OCI-LY3 (cell line): ENCODE results near the gene EGLN1.

Source experiments
- H2AFZ ChIP-seq: fragments of 200-600, 300-600 bp; shearing (Covaris generic); 2 replicates; pipeline ENCODE4 v1.6.0; 2014; ENCODE audit warnings: antibody characterized with exemption, low read depth, low read length
- H3K27ac ChIP-seq: fragments of 200-600, 300-600 bp; sonication (generic); 2 replicates; pipeline ENCODE4 v1.5.1; 2014; ENCODE audit warnings: mild to moderate bottlenecking, low read length, moderate library complexity, mixed read lengths
- H3K27me3 ChIP-seq: fragments of 200-600, 300-600 bp; sonication (generic); 2 replicates; pipeline ENCODE4 v1.6.1; 2014; ENCODE audit warnings: low read depth, low read length, mixed read lengths
- H3K36me3 ChIP-seq: fragments of 200-600, 300-600 bp; sonication (generic); replicated peaks from 2 replicates; pipeline ENCODE3; 2014; ENCODE audit warnings: low read depth, low read length, mixed read lengths
- H3K4me1 ChIP-seq: fragments of 300-600, 200-600 bp; sonication (generic); 2 replicates; pipeline ENCODE4 v1.6.1; 2014; ENCODE audit warnings: low read length, mixed read lengths
- H3K4me2 ChIP-seq: fragments of 200-600, 300-600 bp; sonication (generic); 2 replicates; pipeline ENCODE4 v1.6.1; 2014; ENCODE audit warnings: low read length, mixed read lengths
- H3K4me3 ChIP-seq: fragments of 300-600, 200-600 bp; sonication (generic); 2 replicates; pipeline ENCODE4 v1.5.1; 2014; ENCODE audit warnings: antibody characterized with exemption, mild to moderate bottlenecking, low read length, moderate library complexity
- H3K79me2 ChIP-seq: fragments of 300-600, 200-600 bp; shearing (Covaris generic); 2 replicates; pipeline ENCODE4 v1.6.1; 2014; ENCODE audit warnings: mild to moderate bottlenecking, low read length, mixed read lengths
- H3K9ac ChIP-seq: fragments of 300-600, 200-600 bp; shearing (Covaris generic); 2 replicates; pipeline ENCODE4 v1.6.0; 2014; ENCODE audit warnings: mild to moderate bottlenecking, low read length, moderate library complexity
- H3K9me3 ChIP-seq: fragments of 200-600, 300-600 bp; shearing (Covaris generic); 2 replicates; pipeline ENCODE4 v1.6.1; 2014; ENCODE audit warnings: low read length, mixed read lengths; ENCODE audit not compliant: insufficient read depth
- H4K20me1 ChIP-seq: fragments of 200-600, 300-600 bp; sonication (generic); 2 replicates; pipeline ENCODE4 v1.6.1; 2016; ENCODE audit warnings: low read length, mixed read lengths; ENCODE audit not compliant: insufficient read depth
- EZH2phosphoT487 ChIP-seq: fragments of 200-600 bp; shearing (Covaris generic); IDR thresholded peaks from 2 replicates; pipeline ENCODE4 v1.6.1; 2018; ENCODE audit warnings: antibody characterized with exemption, mixed run types, low read depth
- TF ChIP-seq, protein P1 (sequence below): fragments of 200-600, 300-600 bp; sonication (generic); IDR thresholded peaks from 2 replicates; pipeline ENCODE4 v1.5.1; 2014; ENCODE audit warnings: antibody characterized with exemption, low read length, low read depth

Gene EGLN1

DNA sequence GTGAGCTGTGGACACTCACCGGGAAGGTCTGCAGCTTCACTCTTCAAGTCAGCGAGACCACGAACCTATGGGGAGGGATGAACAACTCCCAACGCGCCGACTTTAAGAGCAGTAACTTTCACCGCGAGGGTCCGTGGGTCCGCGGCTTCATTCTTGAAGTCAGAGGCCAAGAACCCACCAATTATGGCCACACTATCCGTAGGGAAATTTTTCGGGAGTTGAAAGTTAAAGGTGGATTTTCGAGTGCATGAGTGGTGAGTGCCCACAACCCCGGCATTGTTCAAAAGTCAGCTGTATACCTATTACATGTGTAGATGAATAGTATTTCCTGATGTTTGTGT lies 104.1 kb downstream of the EGLN1 start:
- no peaks in the 10 kb centered on the region for H3K79me2 ChIP-seq

DNA sequence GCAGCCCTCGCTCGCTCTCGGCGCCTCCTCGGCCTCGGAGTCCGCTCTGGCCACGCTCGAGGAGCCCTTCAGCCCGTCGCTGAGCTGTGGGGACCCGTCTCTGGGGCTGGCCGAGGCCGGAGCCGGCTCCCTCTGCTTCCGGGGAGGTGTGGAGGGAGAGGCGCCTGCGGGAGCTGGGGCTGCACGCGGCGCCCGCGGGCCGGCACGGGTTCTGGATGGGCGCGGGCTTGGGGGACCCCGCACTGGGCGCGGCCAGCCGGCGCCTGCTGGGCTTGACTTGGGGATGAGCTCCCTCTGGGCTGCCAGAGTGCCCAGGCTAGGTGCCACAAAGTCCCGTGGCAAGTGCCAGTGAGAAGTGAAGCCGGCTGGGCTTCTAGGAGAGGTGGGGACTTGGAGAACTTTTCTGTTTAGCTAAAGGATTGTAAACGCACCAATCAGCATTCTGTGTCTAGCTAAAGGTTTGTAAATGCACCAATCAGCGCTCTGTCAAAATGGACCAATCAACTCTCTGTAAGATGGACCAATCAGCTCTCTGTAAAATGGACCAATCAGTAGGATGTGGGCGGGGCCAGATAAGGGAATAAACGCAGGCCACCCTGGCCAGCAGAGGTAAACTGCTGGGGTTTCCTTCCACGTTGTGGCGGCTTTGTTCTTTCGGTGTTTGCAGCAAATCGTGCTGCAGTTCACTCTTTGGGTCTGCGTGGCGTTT lies 104.6 kb downstream of the EGLN1 start:
- no peaks in the 10 kb centered on the region for H3K79me2 ChIP-seq
- H3K4me3 ChIP-seq: no peak overlapping the region
- H3K4me1 ChIP-seq: no peaks in the 10 kb centered on the region
- no peaks in the 10 kb centered on the region for H3K27me3 ChIP-seq
- no peak overlapping the region for H2AFZ ChIP-seq
- H4K20me1 ChIP-seq: no peaks in the 10 kb centered on the region
- H3K9me3 ChIP-seq: no peaks in the 10 kb centered on the region
- H3K9ac ChIP-seq: no peak overlapping the region
- H3K36me3 ChIP-seq: no peaks in the 10 kb centered on the region
- TF ChIP-seq, protein P1, sequence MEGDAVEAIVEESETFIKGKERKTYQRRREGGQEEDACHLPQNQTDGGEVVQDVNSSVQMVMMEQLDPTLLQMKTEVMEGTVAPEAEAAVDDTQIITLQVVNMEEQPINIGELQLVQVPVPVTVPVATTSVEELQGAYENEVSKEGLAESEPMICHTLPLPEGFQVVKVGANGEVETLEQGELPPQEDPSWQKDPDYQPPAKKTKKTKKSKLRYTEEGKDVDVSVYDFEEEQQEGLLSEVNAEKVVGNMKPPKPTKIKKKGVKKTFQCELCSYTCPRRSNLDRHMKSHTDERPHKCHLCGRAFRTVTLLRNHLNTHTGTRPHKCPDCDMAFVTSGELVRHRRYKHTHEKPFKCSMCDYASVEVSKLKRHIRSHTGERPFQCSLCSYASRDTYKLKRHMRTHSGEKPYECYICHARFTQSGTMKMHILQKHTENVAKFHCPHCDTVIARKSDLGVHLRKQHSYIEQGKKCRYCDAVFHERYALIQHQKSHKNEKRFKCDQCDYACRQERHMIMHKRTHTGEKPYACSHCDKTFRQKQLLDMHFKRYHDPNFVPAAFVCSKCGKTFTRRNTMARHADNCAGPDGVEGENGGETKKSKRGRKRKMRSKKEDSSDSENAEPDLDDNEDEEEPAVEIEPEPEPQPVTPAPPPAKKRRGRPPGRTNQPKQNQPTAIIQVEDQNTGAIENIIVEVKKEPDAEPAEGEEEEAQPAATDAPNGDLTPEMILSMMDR: no peak
- TF ChIP-seq EZH2phosphoT487: no peak
- no peak overlapping the region for H3K27ac ChIP-seq
- no peak overlapping the region for H3K4me2 ChIP-seq

More for the DNA sequence above, 104.1 kb downstream of the EGLN1 start:
- no peak overlapping the region for H3K9ac ChIP-seq
- no peaks in the 10 kb centered on the region for H3K4me1 ChIP-seq
- no peaks in the 10 kb centered on the region for H4K20me1 ChIP-seq
- no peaks in the 10 kb centered on the region for H3K36me3 ChIP-seq
- no peaks in the 10 kb centered on the region for H3K9me3 ChIP-seq
- H3K27me3 ChIP-seq: no peaks in the 10 kb centered on the region
- H2AFZ ChIP-seq: no peak overlapping the region
- H3K4me2 ChIP-seq: no peak overlapping the region
- no peak for TF ChIP-seq EZH2phosphoT487
- TF ChIP-seq, protein P1: no peak
- no peak overlapping the region for H3K4me3 ChIP-seq
- H3K27ac ChIP-seq: no peak overlapping the region

DNA sequence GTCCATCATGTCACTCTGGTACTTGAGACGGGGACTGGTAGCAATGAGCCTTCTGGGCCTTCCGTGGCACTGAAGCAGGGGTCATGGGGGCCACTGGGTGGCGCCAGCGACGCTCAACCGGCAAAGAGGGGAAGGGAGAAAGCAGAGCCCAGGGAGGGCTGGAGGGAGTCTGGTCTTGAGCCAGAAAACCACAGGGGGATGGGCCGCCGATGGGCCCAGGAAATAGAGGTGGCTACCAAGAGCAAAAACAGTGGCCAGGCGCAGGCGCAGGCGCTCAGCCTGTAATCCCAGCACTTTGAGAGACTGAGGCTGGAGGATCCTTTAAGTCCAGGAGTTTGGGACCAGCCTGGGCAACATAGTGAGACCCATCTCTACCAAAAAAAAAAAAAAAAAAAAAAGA lies 106.2 kb downstream of the EGLN1 start:
- Histone ChIP-seq H3K4me2 (no peak overlapping the region), H2AFZ (0 out of 2 replicates have a peak overlapping the region, but pooled peaks have one; percentile 17), H3K36me3 (no peaks in the 10 kb centered on the region), H3K27me3 (no peaks in the 10 kb centered on the region), H3K27ac (no peak overlapping the region), H3K9me3 (no peaks in the 10 kb centered on the region), H3K4me1 (no peaks in the 10 kb centered on the region), H3K4me3 (no peak overlapping the region), H3K79me2 (no peaks in the 10 kb centered on the region), H4K20me1 (no peaks in the 10 kb centered on the region), H3K9ac (no peak overlapping the region)
- TF ChIP-seq, protein P1: peak; percentile 92
- no peak for TF ChIP-seq EZH2phosphoT487
